Ammon's horn (tissue), 1 donor: ENCODE measurements around the gene SPINDOC.
"Not testable (repeated sequence)": the region's sequence is repeated elsewhere in the genome, so short reads cannot be mapped to it uniquely, and the experiment has no call there.

ENCODE experiments used
- DNase-seq: peaks from one replicate; pipeline ENCODE4 v3.0.0-alpha.2; 2016; ENCODE audit warnings: low spot score

SPINDOC gene, protein sequence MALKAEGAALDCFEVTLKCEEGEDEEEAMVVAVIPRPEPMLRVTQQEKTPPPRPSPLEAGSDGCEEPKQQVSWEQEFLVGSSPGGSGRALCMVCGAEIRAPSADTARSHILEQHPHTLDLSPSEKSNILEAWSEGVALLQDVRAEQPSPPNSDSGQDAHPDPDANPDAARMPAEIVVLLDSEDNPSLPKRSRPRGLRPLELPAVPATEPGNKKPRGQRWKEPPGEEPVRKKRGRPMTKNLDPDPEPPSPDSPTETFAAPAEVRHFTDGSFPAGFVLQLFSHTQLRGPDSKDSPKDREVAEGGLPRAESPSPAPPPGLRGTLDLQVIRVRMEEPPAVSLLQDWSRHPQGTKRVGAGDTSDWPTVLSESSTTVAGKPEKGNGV

DNA sequence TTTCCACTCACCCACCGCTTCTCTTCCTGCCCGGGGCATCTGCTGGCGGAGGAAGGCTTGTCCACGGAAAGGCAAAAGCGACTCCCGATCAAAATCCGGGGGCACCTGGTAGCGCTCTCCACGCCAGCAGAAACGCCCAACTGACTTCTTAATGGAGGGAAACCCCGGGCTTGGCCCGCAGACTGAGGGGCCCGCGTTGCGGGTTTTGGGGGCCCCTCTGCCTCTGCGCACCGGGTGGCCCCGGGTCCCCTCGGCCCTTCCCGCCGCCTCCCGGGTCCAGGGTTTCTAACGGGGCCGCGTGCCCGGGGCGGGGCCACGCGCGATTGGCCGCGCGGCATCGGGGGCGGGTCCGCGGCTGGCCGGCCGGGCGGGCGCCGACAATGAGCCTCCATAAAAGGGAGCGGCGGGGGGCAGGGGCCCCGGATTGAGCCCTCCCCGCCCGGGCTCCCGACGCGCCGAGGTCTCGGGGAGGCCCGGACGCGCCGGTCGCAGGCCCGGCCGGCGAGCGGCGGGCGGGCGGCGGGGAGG lies at the start of gene SPINDOC:
SPINDOC (plus strand) TSS at position 422 of the 528 bp plus-strand sequence. CDS start 231 bp downstream, outside the sequence.
- DNase-seq, result peak; percentile 78

DNA sequence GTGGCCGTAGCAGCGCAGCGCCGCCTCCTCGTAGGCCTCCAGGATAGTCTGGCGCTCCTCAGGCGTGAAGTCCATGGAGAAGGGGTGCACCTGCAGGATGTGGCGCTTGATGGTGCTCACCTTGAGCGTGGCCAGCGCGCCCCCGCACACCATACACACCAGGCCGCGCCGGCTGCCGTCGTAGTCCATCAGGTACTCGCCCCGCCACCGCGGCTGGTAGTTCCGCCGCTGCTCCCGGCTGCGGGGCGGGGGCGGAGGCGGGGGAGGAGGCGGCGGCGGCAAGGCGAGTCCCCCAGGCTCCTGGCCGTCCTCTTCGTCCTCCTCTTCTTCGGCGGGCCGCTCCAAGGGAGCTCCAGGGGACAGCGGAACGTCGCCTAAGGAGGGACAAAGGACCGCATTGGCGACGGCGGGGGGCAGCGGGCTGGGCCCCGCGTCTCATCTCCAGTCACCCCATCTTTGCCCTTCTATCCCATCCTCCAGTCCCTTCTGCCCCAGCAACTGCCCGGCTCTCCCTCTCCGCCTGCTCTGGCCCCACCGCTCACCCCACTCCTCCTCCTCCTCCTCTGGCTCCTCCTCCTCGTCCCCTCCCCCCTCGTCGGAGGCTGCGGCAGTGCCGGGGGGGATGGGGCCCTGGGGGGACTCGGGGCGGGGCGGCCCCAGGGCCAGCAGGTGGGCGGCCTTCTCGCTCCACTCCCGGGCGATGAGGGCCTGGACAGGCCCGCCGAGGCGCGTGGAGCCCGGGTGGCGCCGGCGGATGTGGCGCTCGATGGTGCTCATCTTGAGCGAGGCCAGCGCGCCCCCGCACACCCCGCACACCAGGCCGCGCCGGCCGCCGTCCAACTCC lies 49.5 kb upstream of the SPINDOC start:
- DNase-seq, result peak; percentile 45

DNA sequence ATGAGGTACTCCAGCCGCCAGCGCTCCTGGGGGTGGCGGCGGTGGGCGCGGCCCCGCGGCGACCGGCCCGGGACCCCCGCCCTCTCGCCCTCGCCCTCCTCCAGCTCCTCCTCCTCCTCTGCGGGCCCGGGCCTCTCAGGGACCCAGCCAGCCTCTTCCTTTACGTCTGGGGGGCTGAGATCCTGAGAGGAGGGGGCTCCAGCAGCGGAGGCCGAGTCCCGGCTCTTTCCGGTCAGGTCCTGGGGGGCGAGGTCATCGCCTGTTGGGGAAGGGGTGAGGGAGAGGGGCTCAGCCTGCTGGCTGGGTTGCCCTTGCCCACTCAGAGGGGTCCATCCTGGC lies 48.9 kb upstream of the SPINDOC start:
- DNase-seq, result no peak

DNA sequence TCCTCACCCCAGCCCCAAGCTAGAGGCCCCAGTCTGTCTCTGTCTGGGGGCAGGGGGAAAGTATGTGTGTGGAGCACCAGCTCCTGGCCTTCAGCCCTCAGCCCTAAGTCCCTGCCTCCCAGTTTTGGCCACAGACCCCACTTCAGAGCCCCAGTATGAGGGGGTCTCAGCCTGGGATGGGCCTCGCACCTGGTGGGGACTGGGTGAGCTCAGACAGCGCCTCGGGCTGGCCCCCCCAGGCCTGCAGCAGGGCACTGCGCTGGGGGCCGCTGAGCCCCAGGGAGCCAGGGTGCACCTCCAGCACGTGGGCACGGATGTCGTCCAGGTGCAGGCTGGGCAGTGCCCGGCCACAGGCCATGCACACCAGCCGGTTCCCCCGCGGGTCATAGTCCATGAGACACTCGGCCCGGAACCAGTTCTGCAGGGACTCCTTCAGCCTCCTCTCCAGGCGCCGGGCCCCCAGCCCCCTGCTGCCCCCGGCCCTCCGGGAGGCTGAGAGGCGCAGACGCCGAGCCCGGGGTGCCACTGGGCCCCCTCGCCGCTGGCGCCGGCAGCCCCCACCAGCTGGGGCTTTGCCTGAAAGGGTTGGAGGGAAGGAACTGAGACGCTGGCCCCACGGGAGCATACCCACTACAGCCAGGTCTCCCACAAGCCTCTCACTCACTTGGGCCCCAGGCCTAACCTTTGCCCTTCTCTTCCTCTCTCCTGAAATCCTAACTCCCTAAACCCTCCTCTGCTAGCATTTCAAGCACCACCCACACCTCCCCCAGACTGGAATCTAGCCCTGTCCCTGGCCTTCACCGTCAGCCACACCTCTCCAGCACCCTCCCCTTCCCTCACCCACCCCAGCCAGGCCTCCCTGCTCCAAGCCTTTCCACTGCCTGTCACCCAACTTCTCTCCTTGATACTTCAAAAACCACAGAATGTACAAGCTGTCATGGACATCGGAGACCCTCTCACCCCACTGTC lies 48.3 kb upstream of the SPINDOC start:
- no peak for DNase-seq

DNA sequence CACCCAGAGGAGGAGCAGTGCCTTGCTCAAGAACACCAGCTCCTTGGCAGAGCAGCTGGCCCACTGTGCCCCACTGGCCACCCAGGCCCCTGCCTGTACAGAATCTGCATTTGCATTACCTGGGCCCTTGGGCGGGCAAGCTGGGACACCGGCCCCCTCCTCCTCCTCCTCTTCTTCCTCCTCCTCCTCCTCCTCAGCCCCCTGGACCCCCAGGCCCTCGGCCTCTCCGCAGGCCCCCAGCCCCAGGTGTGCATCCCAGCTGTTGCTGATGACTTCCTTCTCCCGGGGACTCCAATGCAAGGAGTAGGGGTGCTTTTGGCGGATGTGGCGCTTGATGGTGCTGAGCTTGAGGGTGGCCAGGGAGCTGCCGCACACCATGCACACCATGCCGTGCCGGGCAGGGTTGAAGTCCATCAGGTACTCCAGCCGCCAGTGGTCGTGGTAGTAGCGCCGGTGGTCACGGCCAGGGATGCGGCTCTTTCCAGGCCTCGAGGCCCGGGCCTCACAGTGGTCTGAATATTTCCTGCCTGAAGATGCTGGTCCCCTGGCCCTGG lies 47.5 kb upstream of the SPINDOC start:
- no peak for DNase-seq

DNA sequence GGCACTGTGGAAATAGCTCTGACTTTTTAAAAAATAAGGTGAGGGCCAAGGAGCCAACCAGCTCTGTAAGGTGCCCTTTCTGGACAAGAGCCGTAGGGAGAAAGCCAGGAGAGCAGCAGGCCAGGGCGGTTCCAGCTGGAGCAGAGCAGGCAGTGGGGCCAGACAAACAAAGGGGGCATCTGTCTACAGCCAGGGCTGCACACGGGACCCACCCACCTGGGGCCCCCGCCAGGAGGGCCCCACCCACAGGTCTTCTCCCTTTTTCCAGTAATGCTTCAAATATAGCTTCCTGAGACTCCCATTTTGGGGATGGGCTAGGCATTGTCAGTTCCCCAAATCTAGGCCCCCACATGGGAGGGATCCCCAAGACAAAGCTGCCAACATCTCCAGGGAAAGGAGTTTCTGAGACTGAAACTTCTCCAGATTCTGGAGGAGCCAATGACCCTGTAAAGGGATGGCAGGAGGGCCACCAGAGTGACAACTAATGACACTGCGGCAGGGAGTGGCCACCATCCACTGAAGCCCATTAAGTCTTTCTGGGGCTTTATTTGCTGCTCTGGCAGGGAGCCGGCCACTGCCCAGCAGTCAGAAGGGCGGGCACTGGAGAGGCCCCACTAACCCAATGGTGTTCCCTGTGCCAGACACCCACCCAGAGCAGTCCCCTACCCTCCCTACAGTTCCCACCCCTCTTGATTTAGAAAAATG lies 46.6 kb upstream of the SPINDOC start:
- DNase-seq, result no peak

DNA sequence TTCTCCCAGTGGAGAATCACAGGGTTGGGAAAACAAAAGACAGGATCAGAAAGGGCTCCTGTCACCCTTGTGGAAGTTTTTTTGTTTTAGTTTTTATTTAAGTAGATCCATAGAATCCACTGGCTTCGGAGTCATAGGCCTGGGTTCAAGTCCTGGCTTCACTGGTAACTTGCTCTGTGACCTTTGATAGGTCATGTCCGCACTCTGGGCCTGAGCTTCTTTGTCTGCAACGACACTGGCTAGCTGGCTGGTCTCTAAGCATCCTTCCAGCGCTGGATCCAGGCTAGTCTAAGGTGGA lies 46.0 kb upstream of the SPINDOC start:
- no peak for DNase-seq

DNA sequence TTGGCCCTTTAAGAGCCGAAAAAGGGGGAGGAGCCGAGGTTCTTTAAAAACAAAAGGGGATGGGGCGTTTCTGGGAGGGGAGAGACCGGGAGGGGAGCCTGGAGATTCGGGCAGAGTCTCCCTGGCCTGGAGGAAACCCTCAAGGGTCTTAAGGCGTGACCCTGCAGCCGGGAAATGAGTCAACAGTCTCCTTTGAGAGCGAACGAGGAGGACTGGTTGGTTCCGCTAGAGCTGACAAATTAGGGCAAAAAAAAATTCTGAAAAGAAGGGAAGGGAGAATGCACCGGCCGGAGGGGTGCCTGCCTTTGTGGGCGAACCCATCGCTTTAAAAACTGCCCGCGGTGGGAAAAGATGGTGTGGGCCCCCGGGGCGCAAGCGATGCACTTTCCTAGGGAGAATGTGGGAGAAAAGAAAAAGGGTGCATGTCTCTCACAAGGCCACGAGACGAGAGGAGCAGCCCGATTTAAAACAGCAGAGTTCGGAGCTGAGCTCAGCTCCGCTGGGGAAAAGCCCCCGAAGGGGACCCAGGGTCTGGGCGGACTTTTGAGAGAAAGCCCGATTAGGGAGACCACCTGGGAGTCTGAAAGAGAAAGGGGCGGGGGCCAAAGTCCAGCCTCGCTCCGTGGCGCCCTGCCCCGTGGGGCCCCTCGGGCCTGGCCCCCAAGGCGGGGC lies 45.6 kb upstream of the SPINDOC start:
- peak; percentile 68 for DNase-seq

DNA sequence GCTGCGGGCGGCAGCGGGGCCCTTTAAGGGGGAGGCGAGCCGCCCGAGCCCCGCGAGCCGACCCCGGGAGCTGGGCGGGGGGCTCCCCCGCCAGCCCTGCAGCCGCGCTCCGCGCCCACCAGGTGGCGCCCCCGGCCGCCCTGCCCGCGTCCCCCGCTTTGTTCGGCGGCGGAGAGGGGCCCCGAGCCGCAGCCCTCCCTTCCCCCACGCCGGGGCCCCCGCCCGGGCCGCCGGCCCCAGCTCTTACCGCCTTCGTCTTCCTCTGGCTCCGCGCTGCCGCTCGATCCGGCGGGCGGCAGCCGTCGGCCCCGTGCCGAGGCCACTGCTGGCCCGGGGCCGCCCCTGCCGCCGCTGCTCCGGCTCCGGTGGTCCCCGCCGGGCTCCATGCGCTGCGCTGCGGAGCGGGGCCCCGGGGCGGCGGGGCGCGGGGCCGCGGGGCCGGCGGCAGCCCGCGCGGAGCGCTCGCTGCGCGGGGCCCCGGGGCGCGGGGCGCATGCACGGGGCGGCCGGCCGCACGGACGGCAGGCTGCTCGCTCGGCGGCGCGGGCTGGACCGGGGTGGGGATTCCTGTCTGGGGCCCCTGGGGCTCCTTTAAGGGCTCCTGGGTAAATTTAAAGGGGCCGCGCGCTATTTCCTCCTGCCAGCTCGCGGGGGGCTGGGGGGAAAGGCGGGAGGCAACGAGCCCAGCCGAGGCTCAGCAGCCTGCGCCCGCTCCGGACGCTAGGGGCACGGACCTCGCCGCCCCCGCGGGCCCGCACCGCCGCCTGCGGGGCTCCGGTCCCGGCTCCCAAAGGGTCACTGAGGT lies 44.8 kb upstream of the SPINDOC start, which contains the start of gene ZFTA:
ZFTA (minus strand) TSS at position 539 of the 805 bp plus-strand sequence; CDS start at position 386, 153 bp downstream.
- DNase-seq, result peak; percentile 43

DNA sequence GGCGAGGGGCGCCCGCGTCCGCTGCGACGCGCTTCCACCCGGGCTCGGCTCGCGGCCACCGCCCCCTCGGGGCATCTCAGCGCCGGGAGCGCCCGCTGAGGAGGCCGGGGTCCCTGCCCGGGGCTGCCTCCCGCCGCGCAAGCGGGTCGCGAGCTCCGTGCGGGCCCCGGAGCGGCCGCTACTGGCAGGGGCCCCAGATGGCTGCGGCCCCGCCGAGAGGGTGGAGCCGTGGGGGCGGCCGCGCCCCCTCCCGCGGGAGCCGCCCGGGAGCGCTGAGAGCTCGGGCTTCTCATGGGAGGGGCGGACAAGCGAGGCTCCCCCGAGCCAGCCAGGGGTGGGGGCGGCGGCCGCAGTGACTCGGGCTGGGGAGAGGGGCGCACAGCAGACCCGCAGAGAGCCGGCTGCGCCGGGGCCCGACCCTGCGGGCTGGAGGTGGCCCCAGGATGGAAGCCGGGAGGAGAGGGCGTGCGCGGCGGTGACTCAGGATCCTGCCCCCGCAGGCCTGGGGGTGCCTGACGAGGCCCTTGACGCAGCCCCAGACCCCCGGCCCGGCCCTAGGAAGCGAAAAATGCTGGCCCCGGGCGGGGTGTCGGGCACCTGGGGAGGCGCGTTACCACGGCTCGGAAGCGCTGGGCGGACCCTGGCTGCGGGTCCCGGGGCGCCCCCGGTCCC lies 44.1 kb upstream of the SPINDOC start:
- no peak for DNase-seq

DNA sequence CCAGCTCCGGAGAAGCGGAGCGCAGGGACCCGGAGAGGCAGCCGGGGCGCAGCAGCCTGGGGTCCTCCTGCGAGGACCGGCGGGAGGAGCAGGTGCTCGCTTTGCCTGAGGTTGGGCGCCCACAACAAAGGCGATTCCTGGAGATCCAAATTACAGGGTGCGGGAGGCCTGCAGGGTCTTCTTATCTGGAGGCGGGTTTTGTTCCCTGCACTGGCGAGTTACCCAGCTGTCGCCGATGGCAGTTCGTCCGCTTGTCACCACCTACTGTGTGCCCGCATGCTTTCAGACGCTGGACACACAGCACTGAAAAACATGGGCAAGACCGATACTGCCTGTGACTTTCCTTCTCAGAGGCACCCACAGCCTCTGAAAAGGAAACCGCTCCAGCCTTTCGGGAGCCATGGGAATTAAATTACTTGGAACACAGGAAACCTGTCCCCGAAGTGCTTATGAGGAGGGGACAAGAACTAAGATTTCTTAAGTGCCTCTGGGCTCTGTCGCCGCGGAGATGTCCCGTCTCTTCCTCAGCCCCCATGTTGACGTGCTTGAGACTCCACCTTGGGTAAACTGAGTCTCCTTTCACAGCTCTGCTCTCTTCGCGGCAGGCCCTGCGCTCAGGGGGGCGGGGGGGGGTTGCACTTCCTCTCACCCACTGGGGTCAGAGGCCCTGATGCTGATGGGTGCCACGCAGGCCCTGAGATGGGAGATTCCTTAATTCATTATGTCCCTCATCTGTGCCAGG lies 43.4 kb upstream of the SPINDOC start:
- DNase-seq, result peak; percentile 21

DNA sequence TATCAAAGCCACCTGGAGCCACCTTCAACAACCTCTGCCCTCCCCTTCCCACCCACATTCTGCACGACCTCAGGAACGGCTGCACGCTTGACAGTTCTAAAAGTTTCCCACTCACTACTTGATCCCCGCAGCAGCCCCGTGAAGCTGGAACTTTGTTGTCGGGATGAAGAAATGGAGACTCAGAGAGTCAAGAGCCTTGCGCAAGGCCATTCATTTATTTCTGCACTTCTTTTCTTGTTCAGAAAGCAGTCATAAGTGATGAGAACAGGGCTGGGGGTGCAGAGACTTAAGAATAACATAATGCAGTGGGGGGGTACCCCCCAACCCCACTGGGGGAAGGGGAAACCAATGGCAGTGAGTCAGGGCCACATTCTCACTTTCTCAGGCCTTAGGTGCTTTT lies 42.5 kb upstream of the SPINDOC start:
- no peak for DNase-seq

DNA sequence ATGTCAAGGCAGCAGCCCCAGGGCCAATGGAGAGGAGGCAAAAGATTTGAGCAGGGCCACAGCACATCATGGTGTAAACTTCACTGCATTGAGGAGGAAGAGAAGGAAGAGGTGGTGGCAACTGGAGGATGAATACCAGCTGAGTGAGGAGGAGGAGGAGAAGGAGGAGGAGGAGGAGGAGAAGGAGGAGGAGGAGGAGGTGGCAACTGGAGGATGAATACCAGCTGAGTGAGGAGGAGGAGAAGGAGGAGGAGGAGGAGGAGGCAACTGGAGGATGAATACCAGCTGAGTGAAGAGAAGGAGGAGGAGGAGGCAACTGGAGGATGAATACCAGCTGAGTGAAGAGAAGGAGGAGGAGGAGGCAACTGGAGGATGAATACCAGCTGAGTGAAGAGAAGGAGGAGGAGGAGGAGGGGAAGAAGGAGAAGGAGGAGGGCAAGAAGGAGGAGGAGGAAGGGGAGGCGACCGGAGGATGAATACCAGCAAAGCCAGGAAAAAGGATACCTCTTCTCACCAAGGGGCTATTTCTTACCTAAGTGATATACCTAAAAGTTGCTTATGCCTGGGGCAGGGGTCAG lies 41.4 kb upstream of the SPINDOC start:
- DNase-seq, result not testable (repeated sequence)

DNA sequence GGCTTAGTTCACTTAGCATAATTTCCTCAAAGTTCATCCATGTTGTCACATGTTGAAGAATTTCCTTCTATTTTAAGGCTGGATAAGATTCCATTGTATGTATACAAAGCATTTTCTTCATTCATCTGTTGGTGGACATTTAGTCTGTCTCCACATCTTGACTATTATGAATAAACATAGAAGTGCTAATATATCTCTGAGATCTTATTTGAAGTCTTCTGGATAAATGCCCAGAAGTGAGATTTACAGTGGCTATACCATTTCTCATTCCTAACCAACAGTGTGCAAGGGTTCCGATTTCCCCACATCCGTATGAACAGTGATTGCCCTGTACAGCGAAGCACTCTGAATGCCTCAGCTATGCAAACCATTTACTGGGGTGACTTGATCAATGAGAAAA lies 38.1 kb upstream of the SPINDOC start:
- no peak for DNase-seq

DNA sequence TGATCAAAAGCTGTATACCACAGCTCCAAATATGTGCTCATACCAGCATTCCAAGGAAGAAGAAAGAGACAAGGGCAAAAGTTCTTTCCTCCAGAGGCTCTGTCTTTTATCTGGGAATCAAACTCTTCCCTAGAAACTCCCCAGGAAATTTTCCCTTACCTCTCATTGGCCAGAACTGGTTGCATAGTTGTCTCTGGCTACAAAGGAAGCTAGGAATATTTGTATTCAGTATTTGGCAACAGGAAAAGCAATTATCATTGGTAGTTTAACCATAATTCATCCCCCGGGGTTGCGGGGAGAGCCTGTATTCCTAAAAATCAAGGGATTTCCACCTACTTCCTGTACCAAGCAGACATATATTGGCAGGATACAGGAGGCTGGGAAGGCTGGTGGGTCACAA lies 34.2 kb upstream of the SPINDOC start:
- DNase-seq, result no peak

DNA sequence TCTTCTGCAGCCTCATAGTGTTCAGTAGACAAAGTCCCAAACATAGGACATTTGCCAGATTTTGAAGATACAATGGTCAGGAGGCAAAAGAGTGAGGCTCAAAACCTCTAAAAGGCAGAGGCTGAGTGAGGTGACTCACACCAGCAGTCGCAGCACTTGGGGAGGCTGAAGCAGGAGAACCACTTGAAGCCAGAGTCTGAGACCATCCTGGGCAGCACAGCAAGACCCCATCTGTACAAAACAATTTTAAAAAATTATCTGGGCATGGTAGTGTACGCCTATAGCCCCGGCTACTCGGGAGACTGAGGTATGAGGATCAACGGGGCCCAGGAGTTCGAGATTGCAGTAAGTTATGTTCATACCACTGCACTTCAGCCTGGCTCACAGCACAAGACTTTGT lies 30.5 kb upstream of the SPINDOC start:
- DNase-seq, result no peak

DNA sequence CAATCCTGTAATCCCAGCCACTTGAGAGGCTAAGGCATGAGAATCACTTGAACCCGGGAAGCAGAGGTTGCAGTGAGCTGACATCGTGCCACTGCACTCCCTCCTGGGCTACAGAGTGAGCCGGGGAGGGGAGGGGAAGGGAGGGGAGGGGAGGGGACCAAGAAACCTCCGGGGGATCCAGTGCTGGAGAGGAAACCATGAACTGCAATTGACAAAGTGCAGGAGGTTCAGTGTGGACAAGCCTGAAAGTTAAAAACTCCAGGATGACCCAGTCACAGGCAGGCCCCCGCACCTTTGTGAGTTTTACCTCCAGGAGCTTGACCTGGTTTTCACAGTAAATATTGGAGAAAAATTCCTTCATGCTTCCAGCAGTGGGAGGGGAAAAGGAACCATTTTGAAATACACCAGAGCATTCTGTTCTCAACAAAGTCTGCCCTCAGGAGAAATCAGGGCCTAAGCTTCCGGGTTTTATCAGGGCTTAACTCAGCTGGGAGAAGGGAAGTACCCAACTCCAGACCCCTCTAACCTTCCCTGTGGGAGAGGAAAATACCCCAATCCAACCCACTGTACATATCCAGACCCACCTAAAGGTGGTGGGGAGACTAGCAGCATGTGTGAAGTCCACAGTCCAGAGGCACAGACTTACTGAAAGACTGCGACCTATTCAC lies 29.2 kb upstream of the SPINDOC start:
- DNase-seq, result no peak
